Measurements from ENCODE around the gene INPP4B. TPM values are rescaled to one million over a fixed set of nuclear protein-coding genes. Genes with fewer than 3 reads are reported as not detected.

INPP4B gene
- total RNA-seq, 2 experiments from 2014 or later = 63.9 to 64.9 TPM

GRCh38 chr4:142427456-142427855 lies 418.6 kb downstream of the INPP4B start:
- Mint-ChIP-seq H3K36me3 (peaks cover 2% of the 10 kb centered on the region), H3K27ac (no peak overlapping the region), H3K9me3 (no peaks in the 10 kb centered on the region), H3K4me3 (no peak overlapping the region), H3K27me3 (no peaks in the 10 kb centered on the region), H3K4me1 (ENCODE audit: low read depth) (peaks cover 8% of the 10 kb centered on the region)
- DNase-seq = no peak
- ChIA-PET POLR2A (no interaction called here), CTCF (no interaction called here)
- intact Hi-C loops (cut with micrococcal nuclease) = no loop called here

- no peak overlapping the region for H3K4me3 Mint-ChIP-seq
- no peaks in the 10 kb centered on the region for H3K27me3 Mint-ChIP-seq
- no peak for DNase-seq
- intact Hi-C loops (cut with micrococcal nuclease) = no loop called here
- CTCF ChIA-PET = no interaction called here
- H3K27ac Mint-ChIP-seq = no peak overlapping the region
- POLR2A ChIA-PET = no interaction called here
- H3K36me3 Mint-ChIP-seq = no peaks in the 10 kb centered on the region
- no peaks in the 10 kb centered on the region for H3K9me3 Mint-ChIP-seq
- H3K4me1 Mint-ChIP-seq (ENCODE audit: low read depth) = peaks cover 19% of the 10 kb centered on the region
These were observed 422.2 kb downstream of the INPP4B start for GRCh38 chr4:142423861-142424260.

DNA sequence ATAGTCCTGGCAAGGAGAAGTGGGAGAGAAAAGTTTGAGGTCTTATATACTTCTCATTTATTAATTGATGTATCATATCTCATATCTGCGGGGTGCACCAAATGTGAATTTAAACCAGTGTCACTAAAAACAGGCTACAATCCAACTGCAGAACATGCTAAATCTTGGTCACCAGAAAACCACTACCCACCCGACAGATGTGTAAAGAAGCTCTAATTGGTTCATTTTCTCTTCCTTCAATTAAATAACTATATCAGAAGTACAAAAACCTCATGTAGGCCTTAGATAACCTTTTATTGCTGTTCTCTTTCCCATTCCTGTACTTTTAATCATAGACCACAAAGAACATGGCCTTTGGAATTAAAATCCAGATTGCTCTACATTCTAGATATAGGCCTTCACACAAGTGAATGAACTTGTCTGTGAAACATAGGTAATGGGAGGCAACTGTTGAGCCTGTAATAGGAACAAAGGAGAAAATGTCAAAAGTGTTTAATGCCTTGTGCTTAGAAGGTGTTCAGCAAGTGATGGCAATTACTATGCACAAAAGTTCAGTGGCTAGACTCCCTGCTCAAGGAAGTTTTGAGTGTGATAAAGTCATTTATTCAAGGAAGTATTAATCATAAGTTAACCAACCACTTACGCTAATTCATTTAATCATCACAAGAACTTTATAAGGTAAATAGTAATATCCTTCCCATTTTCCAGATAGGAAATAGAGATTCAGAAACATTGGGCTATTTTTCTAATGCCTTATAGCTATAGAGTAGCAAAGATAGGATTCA lies 425.6 kb downstream of the INPP4B start:
- H3K9me3 Mint-ChIP-seq = no peaks in the 10 kb centered on the region
- CTCF ChIA-PET = interaction anchor here (1.1 kb wide), 1 partner anchor 14 kb away, joined by 4 read pairs; no protein-coding TSS in a partner anchor
- H3K4me1 Mint-ChIP-seq (ENCODE audit: low read depth) = peaks cover 46% of the 10 kb centered on the region
- no peaks in the 10 kb centered on the region for H3K27me3 Mint-ChIP-seq
- no peaks in the 10 kb centered on the region for H3K36me3 Mint-ChIP-seq
- no peak overlapping the region for H3K27ac Mint-ChIP-seq
- H3K4me3 Mint-ChIP-seq = no peak overlapping the region
- intact Hi-C loops (cut with micrococcal nuclease) = no loop called here
- POLR2A ChIA-PET = no interaction called here
- no peak for DNase-seq

GRCh38 chr4:142419712-142420111 lies 426.4 kb downstream of the INPP4B start:
- H3K9me3 Mint-ChIP-seq = no peaks in the 10 kb centered on the region
- ChIA-PET POLR2A (no interaction called here), CTCF (no interaction called here)
- H3K4me3 Mint-ChIP-seq = no peak overlapping the region
- H3K4me1 Mint-ChIP-seq (ENCODE audit: low read depth) = peaks cover 51% of the 10 kb centered on the region
- H3K27me3 Mint-ChIP-seq = no peaks in the 10 kb centered on the region
- intact Hi-C loops (cut with micrococcal nuclease) = no loop called here
- DNase-seq = no peak
- H3K36me3 Mint-ChIP-seq = peaks cover 3% of the 10 kb centered on the region
- H3K27ac Mint-ChIP-seq = no peak overlapping the region

DNA sequence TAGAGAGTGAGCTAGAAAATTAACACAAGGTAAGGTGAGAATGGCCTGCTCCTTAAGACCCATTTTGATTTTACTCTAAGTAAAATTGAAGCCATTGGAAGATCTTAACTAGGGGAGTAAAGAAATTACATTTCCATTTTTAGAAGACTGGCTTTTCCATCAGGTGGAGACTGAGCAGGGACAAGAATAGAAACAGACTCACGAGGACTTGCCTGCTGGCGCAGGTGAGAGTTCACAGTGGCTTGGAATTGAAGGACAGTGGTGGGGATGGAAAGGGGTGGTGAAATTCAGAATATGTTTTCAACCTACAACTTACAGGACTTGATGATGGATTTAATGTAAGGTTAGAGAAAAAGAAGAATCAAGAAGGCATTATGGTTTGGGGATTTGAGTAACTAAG lies 427.4 kb downstream of the INPP4B start:
- ChIA-PET POLR2A (no interaction called here), CTCF (interaction anchor here (1.1 kb wide), 1 partner anchor 125 kb away, joined by 3 read pairs; no protein-coding TSS in a partner anchor)
- H3K27ac Mint-ChIP-seq = no peak overlapping the region
- peaks cover 58% of the 10 kb centered on the region for H3K4me1 Mint-ChIP-seq (ENCODE audit: low read depth)
- H3K36me3 Mint-ChIP-seq = peaks cover 4% of the 10 kb centered on the region
- no peak overlapping the region for H3K4me3 Mint-ChIP-seq
- H3K9me3 Mint-ChIP-seq = no peaks in the 10 kb centered on the region
- intact Hi-C loops (cut with micrococcal nuclease) = no loop called here
- DNase-seq = no peak
- H3K27me3 Mint-ChIP-seq = no peaks in the 10 kb centered on the region

DNA sequence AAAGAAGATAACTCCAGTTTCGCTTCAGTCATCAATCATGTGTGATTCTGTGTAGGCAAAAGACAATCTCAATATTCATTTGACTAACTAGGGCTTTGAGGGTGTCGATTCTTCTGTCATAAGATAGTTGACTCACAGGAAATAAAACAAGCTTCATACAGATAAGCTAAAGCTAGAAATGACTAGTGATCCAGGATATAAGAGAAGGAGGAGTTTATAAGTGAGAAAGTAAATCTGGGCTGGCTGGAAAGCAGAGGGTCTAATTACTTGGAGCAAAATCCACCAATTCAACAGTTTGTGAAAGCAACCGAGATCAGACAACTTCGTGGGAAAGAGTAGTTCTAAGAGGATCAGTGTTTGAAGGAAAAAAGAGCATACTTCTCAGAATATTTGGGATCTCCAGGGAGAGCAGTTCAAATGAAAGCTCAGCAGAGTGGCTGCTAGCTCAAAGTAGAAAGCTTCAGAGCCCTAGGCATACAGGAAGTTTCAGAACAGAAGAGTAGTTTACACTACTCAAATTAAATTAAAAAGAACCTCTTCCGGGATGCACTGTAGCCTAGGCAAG lies 429.3 kb downstream of the INPP4B start:
- Mint-ChIP-seq H3K27me3 (no peaks in the 10 kb centered on the region), H3K9me3 (no peaks in the 10 kb centered on the region), H3K27ac (peak overlapping the region; percentile 92), H3K4me3 (peak overlapping the region; percentile 72), H3K4me1 (ENCODE audit: low read depth) (peaks cover 67% of the 10 kb centered on the region), H3K36me3 (peaks cover 4% of the 10 kb centered on the region)
- DNase-seq = no peak
- ChIA-PET POLR2A (interaction anchor here (0.9 to 2.8 kb wide), 13 partner anchors 11 to 408 kb away, joined by 3 to 114 read pairs (median 4); no protein-coding TSS in a partner anchor), CTCF (interaction anchor here (1.0 to 2.3 kb wide), 10 partner anchors 9 to 296 kb away, joined by 3 to 32 read pairs (median 4); no protein-coding TSS in a partner anchor)
- intact Hi-C loops (cut with micrococcal nuclease) = loop anchor here (1.0 to 2.0 kb wide), 9 partner anchors 9 to 399 kb away; no protein-coding TSS in a partner anchor

- Mint-ChIP-seq H3K36me3 (peaks cover 4% of the 10 kb centered on the region), H3K27ac (peak overlapping the region; percentile 92), H3K4me1 (ENCODE audit: low read depth) (peaks cover 72% of the 10 kb centered on the region), H3K4me3 (no peak overlapping the region), H3K27me3 (no peaks in the 10 kb centered on the region), H3K9me3 (no peaks in the 10 kb centered on the region)
- CTCF ChIA-PET = interaction anchor here (1.2 to 2.3 kb wide), 6 partner anchors 9 to 151 kb away, joined by 3 to 32 read pairs (median 5); no protein-coding TSS in a partner anchor
- no peak for DNase-seq
- POLR2A ChIA-PET = interaction anchor here (1.0 to 2.8 kb wide), 10 partner anchors 11 to 158 kb away, joined by 3 to 114 read pairs (median 6); no protein-coding TSS in a partner anchor
- intact Hi-C loops (cut with micrococcal nuclease) = loop anchor here (1.0 to 2.0 kb wide), 9 partner anchors 9 to 399 kb away; no protein-coding TSS in a partner anchor
These were observed 430.0 kb downstream of the INPP4B start for GRCh38 chr4:142416121-142416520.

DNA sequence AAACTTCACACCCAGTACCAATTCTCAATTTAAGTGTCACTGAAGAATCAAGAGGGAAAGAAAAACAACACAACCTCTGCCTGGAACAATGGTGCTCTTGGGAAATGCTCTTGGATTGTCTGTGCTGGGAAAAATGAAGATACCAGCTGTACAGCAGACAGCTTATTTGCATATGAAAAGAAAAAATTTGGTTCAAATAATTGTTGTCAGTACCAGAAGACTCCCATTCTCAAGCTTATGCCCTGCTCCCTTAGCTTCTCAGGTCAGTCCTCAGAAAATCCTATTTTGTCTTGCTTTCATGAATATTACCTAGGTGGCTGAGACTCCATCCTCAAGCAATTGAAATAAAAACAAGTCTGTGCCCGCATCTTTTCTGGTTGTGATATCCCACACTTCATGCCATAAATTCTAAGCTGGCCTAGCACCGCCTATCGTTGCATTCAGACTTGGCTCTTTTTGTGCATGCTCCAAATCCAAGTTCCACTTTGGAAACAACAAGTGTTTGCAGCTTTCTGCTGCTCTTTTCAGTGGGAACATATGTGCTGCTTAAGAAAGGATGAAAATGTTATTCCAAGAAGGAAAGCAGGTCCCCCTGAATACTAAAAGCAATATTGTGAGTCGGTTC lies 431.6 kb downstream of the INPP4B start:
- Mint-ChIP-seq H3K4me1 (ENCODE audit: low read depth) (peaks cover 70% of the 10 kb centered on the region), H3K4me3 (no peak overlapping the region), H3K27me3 (no peaks in the 10 kb centered on the region), H3K36me3 (peaks cover 4% of the 10 kb centered on the region), H3K9me3 (no peaks in the 10 kb centered on the region), H3K27ac (peak overlapping the region; percentile 46)
- ChIA-PET POLR2A (interaction anchor here (0.8 kb wide), 1 partner anchor 11 kb away, joined by 3 read pairs; no protein-coding TSS in a partner anchor), CTCF (interaction anchor here (0.8 to 1.6 kb wide), 3 partner anchors 59 to 153 kb away, joined by 3 read pairs; no protein-coding TSS in a partner anchor)
- DNase-seq = no peak
- intact Hi-C loops (cut with micrococcal nuclease) = no loop called here

DNA sequence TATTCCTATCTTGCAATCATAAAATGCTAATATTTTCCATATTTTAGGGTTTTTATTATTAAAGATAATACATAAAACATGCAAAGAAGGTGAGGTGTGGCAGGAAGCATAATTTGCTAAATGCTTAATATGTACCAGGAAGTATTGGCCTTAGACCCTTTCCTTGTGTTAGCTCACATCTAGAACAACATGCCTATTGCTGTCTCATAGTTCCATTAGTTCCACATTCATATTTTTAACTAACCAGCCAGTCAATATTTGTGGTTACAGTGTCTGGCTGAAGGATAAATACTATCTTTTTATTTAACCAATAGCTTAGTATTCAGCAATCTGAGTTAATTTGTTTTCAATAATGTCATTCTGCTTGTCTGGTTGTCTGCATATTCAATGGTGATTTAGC lies 432.6 kb downstream of the INPP4B start:
- DNase-seq = no peak
- Mint-ChIP-seq H3K4me3 (no peak overlapping the region), H3K9me3 (no peaks in the 10 kb centered on the region), H3K27ac (no peak overlapping the region), H3K36me3 (peaks cover 4% of the 10 kb centered on the region), H3K4me1 (ENCODE audit: low read depth) (peaks cover 71% of the 10 kb centered on the region), H3K27me3 (no peaks in the 10 kb centered on the region)
- ChIA-PET CTCF (interaction anchor here (0.8 to 1.4 kb wide), 3 partner anchors 130 to 154 kb away, joined by 3 read pairs; no protein-coding TSS in a partner anchor), POLR2A (interaction anchor here (1.1 kb wide), 1 partner anchor 8 kb away, joined by 3 read pairs; no protein-coding TSS in a partner anchor)
- intact Hi-C loops (cut with micrococcal nuclease) = no loop called here

- no peaks in the 10 kb centered on the region for H3K27me3 Mint-ChIP-seq
- H3K27ac Mint-ChIP-seq = no peak overlapping the region
- no peak for DNase-seq
- POLR2A ChIA-PET = no interaction called here
- H3K4me1 Mint-ChIP-seq (ENCODE audit: low read depth) = peaks cover 69% of the 10 kb centered on the region
- H3K4me3 Mint-ChIP-seq = no peak overlapping the region
- no peaks in the 10 kb centered on the region for H3K9me3 Mint-ChIP-seq
- H3K36me3 Mint-ChIP-seq = peaks cover 4% of the 10 kb centered on the region
- intact Hi-C loops (cut with micrococcal nuclease) = no loop called here
- CTCF ChIA-PET = no interaction called here
These were observed 434.1 kb downstream of the INPP4B start for GRCh38 chr4:142411993-142412392.

DNA sequence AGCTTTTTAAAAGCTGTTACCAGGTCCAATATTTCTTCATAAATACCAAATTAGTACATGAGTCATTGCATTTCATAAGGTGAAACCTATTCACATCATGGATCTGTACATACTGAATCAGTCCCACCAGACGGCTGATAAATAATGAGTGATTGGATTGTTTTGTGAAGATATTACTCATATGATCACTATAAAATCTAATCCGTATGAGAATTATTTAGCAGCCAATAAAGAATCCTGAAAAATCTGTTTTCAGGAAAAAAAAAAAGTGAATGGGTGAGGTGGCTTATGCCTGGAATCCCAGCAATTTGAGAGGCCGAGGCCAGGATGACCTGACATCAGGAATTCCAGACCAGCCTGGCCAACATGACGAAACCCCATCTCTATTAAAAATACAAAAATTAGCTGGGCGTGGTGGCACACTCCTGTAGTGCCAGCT lies 438.1 kb downstream of the INPP4B start:
- Mint-ChIP-seq H3K27ac (peak overlapping the region; percentile 88), H3K9me3 (no peaks in the 10 kb centered on the region), H3K4me3 (no peak overlapping the region), H3K36me3 (peaks cover 6% of the 10 kb centered on the region), H3K4me1 (ENCODE audit: low read depth) (peaks cover 56% of the 10 kb centered on the region), H3K27me3 (no peaks in the 10 kb centered on the region)
- intact Hi-C loops (cut with micrococcal nuclease) = loop anchor here (5.0 kb wide), 1 partner anchor 281 kb away; no protein-coding TSS in a partner anchor
- ChIA-PET CTCF (interaction anchor here (0.6 to 3.2 kb wide), 9 partner anchors 9 to 928 kb away, joined by 3 to 32 read pairs (median 9); no protein-coding TSS in a partner anchor), POLR2A (interaction anchor here (0.6 to 11.8 kb wide), 12 partner anchors 9 to 160 kb away, joined by 3 to 116 read pairs (median 18); no protein-coding TSS in a partner anchor)
- DNase-seq = no peak
